H9 (cell line): ENCODE measurements around the gene LORICRIN. TPM values are rescaled to one million over a fixed set of nuclear protein-coding genes. Genes with fewer than 3 reads are reported as not detected.

ENCODE experiments used
- DNase-seq: peaks from one replicate; pipeline ENCODE4 v3.0.0-alpha.2; 2017
- H2AFZ ChIP-seq: one replicate; pipeline ENCODE4 v1.6.1; 2013; ENCODE audit warnings: mild to moderate bottlenecking, low read length, control low read depth, moderate library complexity
- H2AK5ac ChIP-seq: 2 replicates; pipeline ENCODE4 v1.6.1; 2013; ENCODE audit warnings: low read length, control low read depth, mixed read lengths; ENCODE audit not compliant: insufficient read length
- H2BK120ac ChIP-seq: one replicate; pipeline ENCODE4 v1.6.1; 2013; ENCODE audit warnings: low read depth, mild to moderate bottlenecking, low read length, control low read depth, inconsistent platforms; ENCODE audit not compliant: poor library complexity, severe bottlenecking
- H2BK12ac ChIP-seq: 2 replicates; pipeline ENCODE4 v1.6.1; 2013; ENCODE audit warnings: low read length, control low read depth, mixed read lengths, low read depth; ENCODE audit not compliant: insufficient read length
- H2BK15ac ChIP-seq: 2 replicates; pipeline ENCODE4 v1.6.1; 2013; ENCODE audit warnings: low read depth, low read length, control low read depth
- H2BK20ac ChIP-seq: one replicate; pipeline ENCODE4 v1.6.1; 2013; ENCODE audit warnings: low read depth, mild to moderate bottlenecking, low read length, control low read depth, inconsistent platforms; ENCODE audit not compliant: poor library complexity, severe bottlenecking
- H2BK5ac ChIP-seq: 2 replicates; pipeline ENCODE4 v1.6.1; 2013; ENCODE audit warnings: low read length, control low read depth, mixed read lengths; ENCODE audit not compliant: insufficient read length
- H3K14ac ChIP-seq: 2 replicates; pipeline ENCODE4 v1.6.1; 2013; ENCODE audit warnings: low read length, control low read depth; ENCODE audit not compliant: insufficient read depth
- H3K18ac ChIP-seq: 2 replicates; pipeline ENCODE4 v1.6.1; 2013; ENCODE audit warnings: low read depth, mild to moderate bottlenecking, mixed read lengths, low read length, control low read depth; ENCODE audit not compliant: insufficient read length
- H3K23ac ChIP-seq: 2 replicates; pipeline ENCODE4 v1.6.1; 2013; ENCODE audit warnings: low read length, control low read depth, mixed read lengths, low read depth; ENCODE audit not compliant: insufficient read length
- H3K23me2 ChIP-seq: 2 replicates; pipeline ENCODE4 v1.6.1; 2013; ENCODE audit warnings: low read depth, mild to moderate bottlenecking, mixed read lengths, low read length, control low read depth; ENCODE audit not compliant: insufficient read length, poor library complexity, severe bottlenecking
- H3K27ac ChIP-seq: 2 replicates; pipeline ENCODE4 v1.5.1; 2013; ENCODE audit warnings: low read length, control low read depth, mixed read lengths, low read depth; ENCODE audit not compliant: insufficient read length
- H3K27me3 ChIP-seq: 2 replicates; pipeline ENCODE4 v1.6.1; 2013; ENCODE audit warnings: low read length, control low read depth, inconsistent platforms; ENCODE audit not compliant: insufficient read depth
- H3K4ac ChIP-seq: 2 replicates; pipeline ENCODE4 v1.6.1; 2013; ENCODE audit warnings: low read depth, mild to moderate bottlenecking, control low read depth, inconsistent platforms, low read length, moderate library complexity
- H3K4me1 ChIP-seq: 2 replicates; pipeline ENCODE4 v1.6.1; 2013; ENCODE audit warnings: low read length, control low read depth, inconsistent platforms; ENCODE audit not compliant: insufficient read depth
- H3K4me2 ChIP-seq: 2 replicates; pipeline ENCODE4 v1.6.1; 2013; ENCODE audit warnings: low read length, control low read depth, mixed read lengths; ENCODE audit not compliant: insufficient read length, insufficient read depth
- H3K56ac ChIP-seq: 2 replicates; pipeline ENCODE4 v1.6.1; 2013; ENCODE audit warnings: low read depth, mild to moderate bottlenecking, mixed read lengths, low read length, control low read depth; ENCODE audit not compliant: insufficient read length
- H3K79me1 ChIP-seq: 2 replicates; pipeline ENCODE4 v1.6.1; 2013; ENCODE audit warnings: low read depth, mild to moderate bottlenecking, moderate library complexity, low read length, control low read depth, inconsistent platforms; ENCODE audit not compliant: insufficient read depth, poor library complexity, severe bottlenecking
- H3K79me2 ChIP-seq: 2 replicates; pipeline ENCODE4 v1.6.1; 2013; ENCODE audit warnings: low read length, control low read depth, inconsistent platforms; ENCODE audit not compliant: insufficient read depth
- H3K9ac ChIP-seq: 2 replicates; pipeline ENCODE4 v1.6.1; 2013; ENCODE audit warnings: low read length, control low read depth, mixed read lengths; ENCODE audit not compliant: insufficient read length; ENCODE audit errors: extremely low read depth
- H3K9me3 ChIP-seq: one replicate; pipeline ENCODE4 v1.6.1; 2013; ENCODE audit warnings: low read depth, low read length, inconsistent platforms; ENCODE audit not compliant: control insufficient read depth
- H3T11ph ChIP-seq: one replicate; pipeline ENCODE4 v1.6.1; 2013; ENCODE audit warnings: mild to moderate bottlenecking, low read length, control low read depth, inconsistent platforms
- H4K20me1 ChIP-seq: one replicate; pipeline ENCODE4 v1.6.1; 2013; ENCODE audit not compliant: control insufficient read depth, insufficient read length, insufficient read depth
- H4K5ac ChIP-seq: 2 replicates; pipeline ENCODE4 v1.6.1; 2013; ENCODE audit warnings: low read depth, mild to moderate bottlenecking, mixed read lengths, low read length, control low read depth; ENCODE audit not compliant: insufficient read length
- H4K8ac ChIP-seq: replicated peaks from 2 replicates; pipeline ENCODE4 v1.6.1; 2013; ENCODE audit warnings: low read length, control low read depth, mixed read lengths, low read depth; ENCODE audit not compliant: insufficient read length
- H4K91ac ChIP-seq: 2 replicates; pipeline ENCODE4 v1.6.1; 2013; ENCODE audit warnings: low read depth, mild to moderate bottlenecking, moderate library complexity, mixed read lengths, low read length, control low read depth; ENCODE audit not compliant: insufficient read length
- H3K27ac Mint-ChIP-seq, 3 experiments: 2 replicates in 2 of 3; 3 replicates in 1 of 3; pipeline ENCODE4 v1.8.0; 2020 to 2021; ENCODE audit warnings: mixed read lengths in 3 of 3, mild to moderate bottlenecking in 1 of 3, moderate library complexity in 1 of 3
- H3K27me3 Mint-ChIP-seq: 2 replicates; pipeline ENCODE4 v1.8.0; 2021; ENCODE audit warnings: low read depth, mild to moderate bottlenecking, moderate library complexity, mixed read lengths
- H3K36me3 Mint-ChIP-seq, 3 experiments: 2 replicates in 2 of 3; 3 replicates in 1 of 3; pipeline ENCODE4 v1.8.0; 2020 to 2021; ENCODE audit warnings: low read depth in 3 of 3, mixed read lengths in 3 of 3; ENCODE audit not compliant: insufficient read depth in 1 of 3
- H3K4me1 Mint-ChIP-seq, 2 experiments: 2 replicates each; pipeline ENCODE4 v1.8.0; 2020; ENCODE audit warnings: mixed read lengths in 2 of 2
- H3K4me3 Mint-ChIP-seq, 2 experiments: 2 replicates in 1 of 2; 3 replicates in 1 of 2; pipeline ENCODE4 v1.8.0; 2020 to 2021; ENCODE audit warnings: mild to moderate bottlenecking in 2 of 2, mixed read lengths in 2 of 2, moderate library complexity in 1 of 2
- H3K9me3 Mint-ChIP-seq, 2 experiments: 2 replicates in 1 of 2; 3 replicates in 1 of 2; pipeline ENCODE4 v1.8.0; 2020; ENCODE audit warnings: mild to moderate bottlenecking in 2 of 2, mixed read lengths in 2 of 2, moderate library complexity in 1 of 2
- CTCF ChIP-seq: fragments of 200-600 bp; sonication (generic); conservative IDR thresholded peaks from 3 replicates; pipeline ENCODE4 v1.8.0; 2021; ENCODE audit warnings: antibody characterized with exemption, mild to moderate bottlenecking
- WGBS: extraction: QIAGEN DNeasy Blood & Tissue Kit; methylation state at CpG from one replicate; pipeline ENCODE4 v1.1.7; 2013; ENCODE audit warnings: missing lambda C conversion rate, low lambda C conversion rate, mixed read lengths; ENCODE audit not compliant: insufficient read length; ENCODE audit errors: extremely low coverage; 5-methylcytosine and 5-hydroxymethylcytosine counted together
- total RNA-seq: library from RNA; stranded (reverse); gene quantifications from 2 replicates; pipeline ENCODE4 v1.2.1, GENCODE V29; 2021

The LORICRIN gene
- total RNA-seq, 1 experiment from 2014 or later: not detected

- Mint-ChIP-seq H3K9me3 (no peaks in the 10 kb centered on the region; a peak in 1 of 5 replicates), H3K36me3 (no peaks in the 10 kb centered on the region), H3K27ac (no peak overlapping the region), H3K4me1 (peaks cover 4 to 11% of the 10 kb centered on the region in 2 experiments; a peak in 2 of 4 replicates), H3K27me3 (peaks cover 13% of the 10 kb centered on the region), H3K4me3 (no peak overlapping the region)
- no peak overlapping the region for H4K5ac ChIP-seq
- no peak overlapping the region for H3K23ac ChIP-seq
- H2BK15ac ChIP-seq: no peak overlapping the region
- H3K4me2 ChIP-seq: no peak overlapping the region
- no peak overlapping the region for H3K9ac ChIP-seq
- no peak overlapping the region for H4K8ac ChIP-seq
- WGBS: no CpG with 5 or more reads among the region's 4 CpGs
- no peak overlapping the region for H3K56ac ChIP-seq
- H3K79me2 ChIP-seq: no peaks in the 10 kb centered on the region
- H2BK12ac ChIP-seq: no peak overlapping the region
- H2BK20ac ChIP-seq: no peak overlapping the region
- H2AFZ ChIP-seq: no peak overlapping the region
- H3K14ac ChIP-seq: no peak overlapping the region
- no peak overlapping the region for H2BK5ac ChIP-seq
- H3K4me1 ChIP-seq: no peaks in the 10 kb centered on the region
- H3K23me2 ChIP-seq: no peaks in the 10 kb centered on the region
- H4K20me1 ChIP-seq: no peaks in the 10 kb centered on the region
- no peak for TF ChIP-seq CTCF
- no peaks in the 10 kb centered on the region for H3K27me3 ChIP-seq
- no peak overlapping the region for H3K4ac ChIP-seq
- H3T11ph ChIP-seq: no peak overlapping the region
- no peak overlapping the region for H3K27ac ChIP-seq
- no peak overlapping the region for H2AK5ac ChIP-seq
- H3K9me3 ChIP-seq: no peaks in the 10 kb centered on the region
- H3K18ac ChIP-seq: no peak overlapping the region
- DNase-seq: no peak
- no peak overlapping the region for H4K91ac ChIP-seq
- H2BK120ac ChIP-seq: no peak overlapping the region
- no peaks in the 10 kb centered on the region for H3K79me1 ChIP-seq
Measured at GRCh38 chr1:153213519-153213918, 46.0 kb upstream of the LORICRIN start.
